Measurements from ENCODE around the gene CACNA2D3.

DNA sequence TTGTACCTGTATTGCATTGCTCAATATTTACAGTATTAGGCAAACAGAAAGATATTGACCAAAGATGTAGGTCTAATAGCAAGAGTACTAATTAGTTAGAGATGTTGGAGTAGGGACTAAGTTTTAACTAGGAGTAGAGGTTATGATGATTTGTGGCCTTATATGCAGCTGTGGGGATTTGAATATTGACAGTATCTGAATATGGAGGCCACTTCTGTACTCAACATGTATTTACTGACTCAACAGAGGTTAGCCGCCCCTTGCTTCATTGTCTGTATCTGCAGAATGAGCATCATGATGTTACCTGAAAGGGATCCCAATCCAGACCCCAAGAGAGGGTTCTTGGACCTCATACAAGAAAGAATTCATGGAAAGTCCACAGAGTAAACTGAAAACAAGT is 855.1 kb downstream of the CACNA2D3 start:
- TF ChIP-seq POLR2A (IDR thresholded peaks at IDR 0.05) (no peak), POLR2AphosphoS5 (IDR thresholded peaks at IDR 0.05) (no peak)
- TF ChIP-seq, protein P1, sequence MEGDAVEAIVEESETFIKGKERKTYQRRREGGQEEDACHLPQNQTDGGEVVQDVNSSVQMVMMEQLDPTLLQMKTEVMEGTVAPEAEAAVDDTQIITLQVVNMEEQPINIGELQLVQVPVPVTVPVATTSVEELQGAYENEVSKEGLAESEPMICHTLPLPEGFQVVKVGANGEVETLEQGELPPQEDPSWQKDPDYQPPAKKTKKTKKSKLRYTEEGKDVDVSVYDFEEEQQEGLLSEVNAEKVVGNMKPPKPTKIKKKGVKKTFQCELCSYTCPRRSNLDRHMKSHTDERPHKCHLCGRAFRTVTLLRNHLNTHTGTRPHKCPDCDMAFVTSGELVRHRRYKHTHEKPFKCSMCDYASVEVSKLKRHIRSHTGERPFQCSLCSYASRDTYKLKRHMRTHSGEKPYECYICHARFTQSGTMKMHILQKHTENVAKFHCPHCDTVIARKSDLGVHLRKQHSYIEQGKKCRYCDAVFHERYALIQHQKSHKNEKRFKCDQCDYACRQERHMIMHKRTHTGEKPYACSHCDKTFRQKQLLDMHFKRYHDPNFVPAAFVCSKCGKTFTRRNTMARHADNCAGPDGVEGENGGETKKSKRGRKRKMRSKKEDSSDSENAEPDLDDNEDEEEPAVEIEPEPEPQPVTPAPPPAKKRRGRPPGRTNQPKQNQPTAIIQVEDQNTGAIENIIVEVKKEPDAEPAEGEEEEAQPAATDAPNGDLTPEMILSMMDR (IDR thresholded peaks at IDR 0.05): no peak

All from upper lobe of left lung (tissue), 4 donors.